ENCODE data around the gene PTPN1.

The PTPN1 gene

DNA sequence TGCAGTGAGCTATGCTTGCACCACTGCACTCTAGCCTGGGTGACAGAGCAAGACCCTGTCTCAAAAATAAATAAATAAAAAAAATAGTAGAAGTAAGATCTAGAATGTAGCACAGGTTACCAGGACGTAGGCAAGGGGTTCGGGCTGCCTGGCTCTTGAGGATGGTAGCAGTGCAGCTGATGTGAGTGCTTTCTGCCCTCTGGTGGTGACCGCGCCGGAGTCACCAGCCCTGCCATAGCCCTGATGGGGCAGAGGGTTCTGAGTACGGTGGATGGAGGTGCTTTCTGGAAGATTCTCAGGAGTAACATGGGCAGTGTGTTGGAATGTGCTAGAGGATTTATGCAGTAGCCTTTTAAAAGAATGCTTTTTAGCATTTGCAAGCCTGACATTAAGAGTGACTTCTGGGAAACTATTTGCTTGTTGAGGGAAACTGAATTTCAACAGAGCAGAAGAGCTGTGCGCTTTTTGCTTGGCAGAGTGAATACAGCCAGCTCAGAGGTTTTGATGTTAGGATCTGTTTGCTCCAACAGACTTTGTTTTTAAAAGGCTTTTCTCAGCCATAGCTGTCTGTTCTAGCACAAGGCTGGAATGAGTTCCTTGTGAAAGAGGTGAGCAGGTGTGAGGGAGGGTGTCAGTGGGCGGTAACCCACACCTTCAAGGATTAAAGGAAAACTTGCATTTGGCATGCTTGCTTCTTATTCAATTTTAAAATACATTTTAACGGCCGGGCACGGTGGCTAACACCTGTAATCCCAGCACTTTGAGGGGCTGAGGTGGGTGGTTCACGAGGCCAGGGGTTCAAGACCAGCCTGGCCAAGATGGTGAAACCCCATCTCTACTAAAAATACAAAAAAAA lies 65.9 kb downstream of the PTPN1 start:
- peak; percentile 75 for DNase-seq (ENCODE audit: low read depth, low spot score)

DNA sequence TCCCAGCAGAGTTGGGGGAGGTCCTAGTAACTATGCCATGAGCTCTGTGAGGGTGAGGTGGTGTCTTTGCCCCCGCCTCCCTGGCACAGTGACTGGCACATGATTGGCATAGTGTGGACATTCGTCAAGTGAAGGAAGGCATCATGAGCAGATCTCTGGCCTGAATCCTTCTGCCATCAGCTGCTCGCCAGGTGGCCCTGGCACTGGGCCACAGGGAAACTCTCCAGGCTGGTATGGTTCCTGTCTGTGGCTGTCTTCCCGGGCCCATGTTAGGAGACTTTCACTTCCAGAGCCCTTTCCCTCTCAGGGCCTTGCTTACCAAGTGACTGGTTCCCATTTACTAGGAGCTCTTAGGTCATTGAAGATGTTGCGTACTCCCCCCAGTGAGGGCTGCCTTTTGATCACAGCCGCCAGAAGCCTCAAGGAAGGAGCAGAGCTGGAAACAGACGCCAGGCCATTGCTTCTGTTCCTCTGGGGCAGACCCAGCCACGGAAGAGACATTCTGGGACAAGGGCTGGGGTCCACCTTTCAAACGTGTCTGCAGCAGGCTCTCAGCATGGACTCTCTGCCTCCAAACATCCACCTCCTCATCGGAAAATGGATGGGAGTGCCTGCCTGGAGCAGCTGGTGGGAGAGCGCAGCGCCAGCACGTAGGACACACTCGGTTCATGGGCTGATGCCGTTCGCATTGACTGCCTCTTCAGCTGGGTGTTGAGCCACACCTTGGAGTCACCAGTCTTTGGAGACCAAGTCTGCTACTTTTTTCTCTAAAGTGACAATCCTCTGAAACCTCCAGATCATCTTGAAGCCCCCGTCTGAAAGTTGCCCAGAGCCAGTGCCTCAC lies 67.2 kb downstream of the PTPN1 start:
- DNase-seq (ENCODE audit: low read depth, low spot score): no peak

DNA sequence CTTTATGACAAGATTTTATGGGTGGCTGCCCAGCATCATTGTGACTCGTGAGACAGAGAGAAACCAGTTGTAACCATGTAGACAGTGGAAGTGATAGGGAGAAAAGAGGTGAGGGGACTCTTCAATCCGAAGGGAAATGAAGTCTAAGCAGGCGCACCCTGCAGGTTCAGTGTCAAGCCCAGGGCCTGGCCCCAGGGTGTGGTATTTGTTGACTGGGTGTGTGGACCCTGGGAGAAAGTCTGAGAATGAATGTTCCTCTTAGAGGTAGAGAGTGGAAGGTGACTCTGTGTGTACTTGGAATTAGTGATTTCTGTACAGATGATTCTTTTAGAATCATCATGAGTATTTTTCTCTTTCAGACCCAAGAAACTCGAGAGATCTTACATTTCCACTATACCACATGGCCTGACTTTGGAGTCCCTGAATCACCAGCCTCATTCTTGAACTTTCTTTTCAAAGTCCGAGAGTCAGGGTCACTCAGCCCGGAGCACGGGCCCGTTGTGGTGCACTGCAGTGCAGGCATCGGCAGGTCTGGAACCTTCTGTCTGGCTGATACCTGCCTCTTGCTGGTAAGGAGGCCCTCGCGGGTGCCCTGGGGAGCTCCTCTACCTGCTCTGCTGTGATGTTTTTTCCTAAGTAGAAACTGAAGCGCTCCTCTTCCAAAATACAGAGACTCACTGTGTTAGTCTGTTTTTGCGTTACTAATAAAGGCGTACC lies 68.0 kb downstream of the PTPN1 start:
- DNase-seq (ENCODE audit: low read depth, low spot score): no peak

DNA sequence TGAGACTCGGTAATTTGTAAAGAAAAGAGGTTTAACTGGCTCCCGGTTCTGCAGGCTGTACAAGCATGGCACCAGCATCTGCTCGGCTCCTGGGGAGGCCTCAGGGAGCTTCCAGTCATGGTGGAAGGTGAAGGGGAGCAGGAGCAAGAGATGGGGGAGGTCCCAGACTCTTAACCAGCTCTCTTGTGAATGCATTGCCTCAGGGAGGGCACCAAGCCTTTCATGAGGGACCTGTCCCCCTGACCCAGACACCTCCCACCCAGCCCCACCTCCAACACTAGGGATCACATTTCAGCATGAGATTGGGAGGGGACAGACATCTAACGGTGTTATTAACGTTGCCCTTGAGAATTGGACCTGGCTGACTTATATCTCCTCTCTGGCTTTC lies 68.6 kb downstream of the PTPN1 start:
- no peak for DNase-seq (ENCODE audit: low read depth, low spot score)

DNA sequence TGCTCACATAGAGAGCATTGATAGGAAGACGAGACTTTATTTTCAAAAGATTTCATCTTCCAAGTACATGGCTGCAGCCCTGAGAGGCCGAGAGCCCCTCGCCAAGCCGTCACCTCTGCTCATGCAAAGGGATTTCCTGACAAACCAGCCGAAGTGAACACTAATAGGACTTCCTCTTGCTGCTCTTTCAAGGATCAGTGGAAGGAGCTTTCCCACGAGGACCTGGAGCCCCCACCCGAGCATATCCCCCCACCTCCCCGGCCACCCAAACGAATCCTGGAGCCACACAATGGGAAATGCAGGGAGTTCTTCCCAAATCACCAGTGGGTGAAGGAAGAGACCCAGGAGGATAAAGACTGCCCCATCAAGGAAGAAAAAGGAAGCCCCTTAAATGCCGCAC lies 69.3 kb downstream of the PTPN1 start:
- no peak for DNase-seq (ENCODE audit: low read depth, low spot score)

DNA sequence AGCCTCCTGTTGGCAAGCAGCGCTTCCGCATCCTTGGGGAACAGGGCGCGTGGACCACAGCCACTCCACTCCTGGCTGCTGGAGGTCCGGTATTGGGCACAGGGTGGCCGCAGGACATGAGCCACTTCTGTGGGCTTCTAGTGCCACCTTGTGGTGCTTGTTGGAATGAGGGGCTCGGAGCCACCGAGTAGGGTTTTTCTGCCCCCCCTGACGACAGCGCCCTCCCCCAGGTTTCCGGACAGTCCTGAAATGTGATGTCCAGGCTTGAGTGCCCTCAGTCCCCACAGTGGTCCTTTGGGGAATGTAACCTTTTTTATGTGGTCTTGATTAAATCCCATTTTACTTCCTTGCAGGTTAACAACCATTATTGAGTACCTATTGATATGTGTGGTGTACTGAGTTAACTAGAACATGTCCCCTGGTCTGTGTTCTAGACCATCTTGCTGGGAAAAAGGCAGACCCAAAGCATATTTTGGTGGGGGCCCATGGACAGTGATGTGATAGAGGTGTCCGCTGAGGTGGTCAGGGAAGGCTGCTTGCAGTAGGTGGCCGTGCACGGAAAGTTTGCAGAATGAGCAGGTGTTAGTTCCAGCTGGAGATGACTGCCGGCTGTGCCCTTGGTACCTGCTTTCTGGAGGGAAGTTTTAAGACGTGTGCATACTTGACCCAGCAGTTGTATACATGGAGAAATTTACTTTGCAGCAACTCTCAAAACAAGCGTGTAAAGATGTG lies 70.0 kb downstream of the PTPN1 start:
- peak; percentile 79 for DNase-seq (ENCODE audit: low read depth, low spot score)

- DNase-seq (ENCODE audit: low read depth, low spot score): no peak
Observed at GRCh38 chr20:50580842-50581544, 70.8 kb downstream of the PTPN1 start.

- DNase-seq (ENCODE audit: low read depth, low spot score): no peak
Observed at GRCh38 chr20:50582092-50582491, 71.9 kb downstream of the PTPN1 start.

DNA sequence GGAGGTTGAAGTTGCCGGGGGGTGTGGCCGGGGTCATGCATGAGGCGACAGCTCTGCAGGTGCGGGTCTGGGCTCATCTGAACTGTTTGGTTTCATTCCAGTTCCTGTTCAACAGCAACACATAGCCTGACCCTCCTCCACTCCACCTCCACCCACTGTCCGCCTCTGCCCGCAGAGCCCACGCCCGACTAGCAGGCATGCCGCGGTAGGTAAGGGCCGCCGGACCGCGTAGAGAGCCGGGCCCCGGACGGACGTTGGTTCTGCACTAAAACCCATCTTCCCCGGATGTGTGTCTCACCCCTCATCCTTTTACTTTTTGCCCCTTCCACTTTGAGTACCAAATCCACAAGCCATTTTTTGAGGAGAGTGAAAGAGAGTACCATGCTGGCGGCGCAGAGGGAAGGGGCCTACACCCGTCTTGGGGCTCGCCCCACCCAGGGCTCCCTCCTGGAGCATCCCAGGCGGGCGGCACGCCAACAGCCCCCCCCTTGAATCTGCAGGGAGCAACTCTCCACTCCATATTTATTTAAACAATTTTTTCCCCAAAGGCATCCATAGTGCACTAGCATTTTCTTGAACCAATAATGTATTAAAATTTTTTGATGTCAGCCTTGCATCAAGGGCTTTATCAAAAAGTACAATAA lies 72.5 kb downstream of the PTPN1 start:
- no peak for DNase-seq (ENCODE audit: low read depth, low spot score)

DNA sequence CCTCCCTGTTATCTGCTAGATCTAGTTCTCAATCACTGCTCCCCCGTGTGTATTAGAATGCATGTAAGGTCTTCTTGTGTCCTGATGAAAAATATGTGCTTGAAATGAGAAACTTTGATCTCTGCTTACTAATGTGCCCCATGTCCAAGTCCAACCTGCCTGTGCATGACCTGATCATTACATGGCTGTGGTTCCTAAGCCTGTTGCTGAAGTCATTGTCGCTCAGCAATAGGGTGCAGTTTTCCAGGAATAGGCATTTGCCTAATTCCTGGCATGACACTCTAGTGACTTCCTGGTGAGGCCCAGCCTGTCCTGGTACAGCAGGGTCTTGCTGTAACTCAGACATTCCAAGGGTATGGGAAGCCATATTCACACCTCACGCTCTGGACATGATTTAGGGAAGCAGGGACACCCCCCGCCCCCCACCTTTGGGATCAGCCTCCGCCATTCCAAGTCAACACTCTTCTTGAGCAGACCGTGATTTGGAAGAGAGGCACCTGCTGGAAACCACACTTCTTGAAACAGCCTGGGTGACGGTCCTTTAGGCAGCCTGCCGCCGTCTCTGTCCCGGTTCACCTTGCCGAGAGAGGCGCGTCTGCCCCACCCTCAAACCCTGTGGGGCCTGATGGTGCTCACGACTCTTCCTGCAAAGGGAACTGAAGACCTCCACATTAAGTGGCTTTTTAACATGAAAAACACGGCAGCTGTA lies 73.4 kb downstream of the PTPN1 start:
- DNase-seq (ENCODE audit: low read depth, low spot score): no peak

GRCh38 chr20:50584687-50585086 lies 74.5 kb downstream of the PTPN1 start:
- DNase-seq (ENCODE audit: low read depth, low spot score): no peak

- no peak for DNase-seq (ENCODE audit: low read depth, low spot score)
Observed at GRCh38 chr20:50585214-50585613, 75.0 kb downstream of the PTPN1 start.

DNA sequence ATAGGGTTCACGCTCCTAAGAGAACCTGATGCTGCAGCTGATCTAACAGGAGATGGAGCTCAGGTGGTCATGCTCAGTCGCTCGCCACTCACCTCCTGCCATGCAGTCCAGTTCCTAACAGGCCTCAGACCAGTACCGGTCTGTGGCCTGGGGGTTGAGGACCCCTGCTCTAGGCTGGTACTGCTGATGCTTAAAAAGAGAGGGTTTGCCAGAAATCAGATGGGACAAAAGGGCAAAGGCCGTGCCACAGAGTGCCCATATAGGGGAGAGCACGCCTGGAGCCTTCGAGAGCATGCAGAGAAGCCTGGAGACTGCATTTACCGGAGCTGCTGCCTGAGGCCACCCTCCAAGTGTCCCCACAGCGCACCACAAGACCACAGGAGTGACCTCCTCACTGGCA lies 75.5 kb downstream of the PTPN1 start:
- no peak for DNase-seq (ENCODE audit: low read depth, low spot score)

- peak; percentile 69 for DNase-seq (ENCODE audit: low read depth, low spot score)
Observed at GRCh38 chr20:50586531-50587232, 76.5 kb downstream of the PTPN1 start.

GRCh38 chr20:50587291-50587961 lies 77.2 kb downstream of the PTPN1 start:
- DNase-seq (ENCODE audit: low read depth, low spot score): no peak

- DNase-seq (ENCODE audit: low read depth, low spot score): peak; percentile 84
Observed at GRCh38 chr20:50588034-50588736, 78.0 kb downstream of the PTPN1 start.

DNA sequence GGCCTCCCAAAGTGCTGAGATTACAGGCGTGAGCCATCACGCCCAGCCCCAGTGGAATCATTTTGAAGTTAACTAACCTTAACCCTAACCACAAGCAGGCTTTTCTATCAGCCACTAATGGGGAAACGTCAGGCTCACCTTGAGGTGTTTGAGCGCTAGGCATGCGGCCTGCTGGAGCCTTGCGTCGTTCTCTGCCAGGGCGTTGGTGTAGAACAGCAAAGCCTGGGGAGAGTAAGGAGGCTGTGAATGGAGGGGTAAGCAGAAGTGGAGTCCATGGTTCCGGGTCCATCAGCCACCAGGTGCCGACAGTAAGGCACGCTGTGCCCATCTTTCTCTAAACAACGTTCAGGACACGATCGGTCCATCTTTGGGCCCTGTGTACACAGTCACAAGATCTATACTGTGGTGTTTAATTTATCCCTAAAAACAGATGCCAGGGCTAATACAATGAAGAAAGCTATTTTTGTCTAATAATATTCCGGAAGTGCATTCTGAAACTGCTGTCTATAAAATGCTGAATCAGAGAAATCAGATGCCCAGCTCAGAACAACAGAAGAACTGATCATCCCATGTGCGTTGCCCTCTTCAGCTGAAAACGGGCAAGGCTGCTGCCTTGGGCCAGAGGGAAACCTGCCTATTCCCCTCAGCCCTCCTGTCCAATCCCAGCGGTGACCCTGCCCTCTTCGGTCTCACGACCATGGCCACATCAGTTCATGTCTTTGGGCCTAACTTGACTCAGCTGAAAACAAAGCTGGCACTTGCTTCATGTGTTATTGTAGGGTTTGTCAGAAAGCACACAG lies 79.6 kb downstream of the PTPN1 start:
- no peak for DNase-seq (ENCODE audit: low read depth, low spot score)
